Measurements from ENCODE around the gene TNRC6A. TPM values are rescaled to one million over a fixed set of nuclear protein-coding genes. Genes with fewer than 3 reads are reported as not detected.

The TNRC6A gene
- total and polyA plus RNA-seq, 2 experiments from 2014 or later = 12.5 to 13.1 TPM

DNA sequence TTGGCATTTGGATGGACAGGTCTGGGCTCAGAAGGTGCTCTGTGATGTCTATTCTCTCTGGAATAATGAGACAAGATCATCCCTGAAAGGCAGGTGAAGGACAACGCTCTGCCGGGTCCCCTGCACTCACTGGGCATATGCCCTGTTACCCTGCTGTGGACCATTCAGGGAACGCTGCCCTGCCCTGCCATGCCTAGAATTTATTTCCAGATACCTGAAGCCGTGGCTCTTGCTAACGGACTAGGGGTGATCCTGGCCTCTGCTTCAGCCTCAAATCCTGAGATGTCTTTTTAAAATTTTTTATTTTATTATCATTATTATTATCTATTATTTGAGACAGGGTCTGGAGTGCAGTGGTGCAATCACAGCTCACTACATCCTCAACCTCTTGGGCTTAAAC, 120.2 kb downstream of the TNRC6A start:
- no peaks in the 10 kb centered on the region for H3K36me3 ChIP-seq (ENCODE audit: low read depth)
- 94 to 100% methylated on average over 5 of the region's 5 CpGs for WGBS, 2 experiments (ENCODE audit: low coverage in 1 of 2, low lambda C conversion rate in 2 of 2, missing lambda C conversion rate in 2 of 2)
- H3K4me3 ChIP-seq = no peak overlapping the region
- H3K9ac ChIP-seq = no peak overlapping the region
- peaks cover 21% of the 10 kb centered on the region for H3F3A ChIP-seq (ENCODE audit: insufficient read depth)
- no peak overlapping the region for H3K4me2 ChIP-seq (ENCODE audit: unreplicated experiment)
- in situ Hi-C loops (cut with MboI) = no loop called here
- H3K9me2 ChIP-seq (ENCODE audit: insufficient read depth) = no peaks in the 10 kb centered on the region
- H3K27me3 ChIP-seq (replicated peaks; ENCODE audit: insufficient read depth) = no peaks in the 10 kb centered on the region
- TF ChIP-seq EZH2phosphoT487 (IDR thresholded peaks at IDR 0.05; ENCODE audit: insufficient read depth, low read depth) (no peak), EZH2 (IDR thresholded peaks at IDR 0.05; ENCODE audit: insufficient read depth, poor library complexity, severe bottlenecking) (no peak)
- no peaks in the 10 kb centered on the region for H3K9me3 ChIP-seq (ENCODE audit: low read depth)
- H4K20me1 ChIP-seq (ENCODE audit: insufficient read depth) = no peaks in the 10 kb centered on the region
- DNase-seq = no peak
- peaks cover 23% of the 10 kb centered on the region for H3K4me1 ChIP-seq (ENCODE audit: insufficient read depth)
- no peak overlapping the region for H2AFZ ChIP-seq
- H3K79me2 ChIP-seq (ENCODE audit: insufficient read depth) = no peaks in the 10 kb centered on the region
- no peak overlapping the region for H3K27ac ChIP-seq

DNA sequence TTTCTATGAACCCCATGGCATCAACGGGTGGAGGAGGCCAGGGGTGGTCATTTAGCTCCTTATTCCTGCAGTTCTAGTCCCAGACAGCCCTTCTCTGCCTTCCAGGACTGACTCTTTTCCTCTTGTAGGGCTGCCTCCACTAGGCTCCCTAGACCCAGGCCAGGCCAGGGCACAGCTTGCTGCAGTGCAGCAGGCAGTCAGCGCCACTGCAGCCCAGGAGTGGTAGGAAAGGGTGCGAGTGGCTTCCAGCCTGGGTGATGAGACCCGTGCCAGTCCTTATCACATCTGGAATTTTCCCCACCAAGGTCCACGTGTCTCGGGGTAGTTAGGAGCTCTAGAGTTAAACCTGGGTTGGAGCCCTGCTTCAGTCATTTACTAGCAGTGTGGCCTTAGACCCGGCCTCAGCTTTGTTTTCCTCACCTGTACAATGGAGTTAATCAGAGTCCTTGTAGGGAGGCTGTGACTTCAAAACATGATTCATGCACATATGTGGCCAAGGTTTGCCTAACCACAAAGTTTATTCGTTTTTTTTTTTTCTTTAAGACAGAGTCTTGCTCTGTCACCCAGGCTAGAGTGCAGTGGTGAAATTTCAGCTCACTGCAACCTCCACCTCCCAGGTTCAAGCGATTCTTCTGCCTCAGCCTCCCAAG, 121.0 kb downstream of the TNRC6A start:
- 57 to 62% methylated on average over 9 of the region's 9 CpGs for WGBS, 2 experiments (ENCODE audit: low coverage in 1 of 2, low lambda C conversion rate in 2 of 2, missing lambda C conversion rate in 2 of 2)
- TF ChIP-seq EZH2phosphoT487 (IDR thresholded peaks at IDR 0.05; ENCODE audit: insufficient read depth, low read depth) = no peak
- TF ChIP-seq EZH2 (IDR thresholded peaks at IDR 0.05; ENCODE audit: insufficient read depth, poor library complexity, severe bottlenecking) = no peak
- in situ Hi-C loops (cut with MboI) = no loop called here
- H3K36me3 ChIP-seq (ENCODE audit: low read depth) = no peaks in the 10 kb centered on the region
- H3K4me1 ChIP-seq (ENCODE audit: insufficient read depth) = peaks cover 23% of the 10 kb centered on the region
- H3K9ac ChIP-seq = peak overlapping the region; percentile 36; the same call in 1 of the 2 replicates
- no peaks in the 10 kb centered on the region for H3K9me2 ChIP-seq (ENCODE audit: insufficient read depth)
- H3K79me2 ChIP-seq (ENCODE audit: insufficient read depth) = no peaks in the 10 kb centered on the region
- no peaks in the 10 kb centered on the region for H3K9me3 ChIP-seq (ENCODE audit: low read depth)
- peak overlapping the region; percentile 57 for H3K27ac ChIP-seq
- peak; percentile 69 for DNase-seq
- no peak overlapping the region for H3K4me3 ChIP-seq
- H2AFZ ChIP-seq = no peak overlapping the region
- H3K27me3 ChIP-seq (replicated peaks; ENCODE audit: insufficient read depth) = no peaks in the 10 kb centered on the region
- peaks cover 21% of the 10 kb centered on the region for H3F3A ChIP-seq (ENCODE audit: insufficient read depth)
- peak overlapping the region; percentile 26 for H3K4me2 ChIP-seq (ENCODE audit: unreplicated experiment)
- no peaks in the 10 kb centered on the region for H4K20me1 ChIP-seq (ENCODE audit: insufficient read depth)

DNA sequence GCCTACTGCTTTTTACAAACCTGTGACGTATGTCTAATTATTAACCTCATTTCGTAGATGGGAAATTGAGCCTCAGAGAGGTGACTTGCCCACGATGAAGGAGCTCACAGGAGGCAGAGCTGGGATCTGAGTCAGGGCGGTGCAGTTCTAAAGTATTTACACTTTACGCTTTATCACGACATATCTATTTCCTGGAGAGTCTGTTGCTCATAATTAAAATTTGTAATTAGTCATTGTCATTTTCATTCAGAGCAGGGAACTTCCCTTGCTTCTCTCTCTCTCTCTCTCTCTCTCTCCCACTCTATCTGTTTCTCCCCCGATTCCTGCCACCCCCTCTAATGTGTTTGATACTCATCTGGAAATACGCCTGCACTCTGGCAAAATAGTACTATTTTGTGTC, 122.2 kb downstream of the TNRC6A start:
- Histone ChIP-seq H3K9me3 (ENCODE audit: low read depth) (no peaks in the 10 kb centered on the region), H2AFZ (no peak overlapping the region), H3K9me2 (ENCODE audit: insufficient read depth) (no peaks in the 10 kb centered on the region), H3K9ac (no peak overlapping the region), H3K4me2 (ENCODE audit: unreplicated experiment) (no peak overlapping the region), H3K27ac (no peak overlapping the region), H3K27me3 (replicated peaks; ENCODE audit: insufficient read depth) (no peaks in the 10 kb centered on the region), H3K79me2 (ENCODE audit: insufficient read depth) (no peaks in the 10 kb centered on the region), H3K36me3 (ENCODE audit: low read depth) (no peaks in the 10 kb centered on the region), H3K4me1 (ENCODE audit: insufficient read depth) (peaks cover 23% of the 10 kb centered on the region), H3K4me3 (no peak overlapping the region), H3F3A (ENCODE audit: insufficient read depth) (peaks cover 21% of the 10 kb centered on the region), H4K20me1 (ENCODE audit: insufficient read depth) (no peaks in the 10 kb centered on the region)
- DNase-seq = peak; percentile 61
- TF ChIP-seq EZH2 (IDR thresholded peaks at IDR 0.05; ENCODE audit: insufficient read depth, poor library complexity, severe bottlenecking) (no peak), EZH2phosphoT487 (IDR thresholded peaks at IDR 0.05; ENCODE audit: insufficient read depth, low read depth) (no peak)
- 49 to 51% methylated on average over 8 of the region's 8 CpGs for WGBS, 2 experiments (ENCODE audit: low coverage in 1 of 2, low lambda C conversion rate in 2 of 2, missing lambda C conversion rate in 2 of 2)
- in situ Hi-C loops (cut with MboI) = no loop called here

DNA sequence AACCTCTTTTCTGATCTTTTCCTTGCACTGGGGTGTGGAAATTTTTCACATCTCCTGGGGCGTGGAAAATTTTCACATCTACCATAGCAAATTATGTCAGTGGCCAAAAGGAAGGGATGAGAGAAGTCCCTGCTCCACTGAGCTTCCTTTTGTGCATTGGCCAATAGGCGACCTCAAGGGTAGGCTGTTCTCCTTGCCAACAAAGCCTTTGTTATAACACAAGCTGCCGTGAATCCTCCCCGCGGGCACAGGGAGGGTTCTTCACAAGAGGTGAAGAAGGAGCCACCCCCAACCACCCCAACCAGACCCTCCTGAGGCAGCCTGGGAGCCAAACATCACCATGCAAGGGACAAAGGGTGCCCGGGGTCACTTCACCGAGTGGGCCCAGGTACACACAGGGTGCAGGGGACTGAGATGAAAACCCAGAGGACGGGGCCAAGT, 122.8 kb downstream of the TNRC6A start:
- Histone ChIP-seq H3K4me2 (ENCODE audit: unreplicated experiment) (no peak overlapping the region), H3K27me3 (replicated peaks; ENCODE audit: insufficient read depth) (no peaks in the 10 kb centered on the region)

More for the DNA sequence above, 122.8 kb downstream of the TNRC6A start:
- TF ChIP-seq EZH2phosphoT487 (IDR thresholded peaks at IDR 0.05; ENCODE audit: insufficient read depth, low read depth) = no peak
- TF ChIP-seq EZH2 (IDR thresholded peaks at IDR 0.05; ENCODE audit: insufficient read depth, poor library complexity, severe bottlenecking) = no peak
- no peak for DNase-seq
- H3K9me2 ChIP-seq (ENCODE audit: insufficient read depth) = no peaks in the 10 kb centered on the region
- WGBS, 2 experiments (ENCODE audit: low coverage in 1 of 2, low lambda C conversion rate in 2 of 2, missing lambda C conversion rate in 2 of 2) = 92 to 93% methylated on average over 8 of the region's 8 CpGs
- H3K36me3 ChIP-seq (ENCODE audit: low read depth) = no peaks in the 10 kb centered on the region
- no peaks in the 10 kb centered on the region for H4K20me1 ChIP-seq (ENCODE audit: insufficient read depth)
- no peak overlapping the region for H3K9ac ChIP-seq
- H3K27ac ChIP-seq = no peak overlapping the region
- H3K4me3 ChIP-seq = no peak overlapping the region
- no peak overlapping the region for H2AFZ ChIP-seq
- in situ Hi-C loops (cut with MboI) = no loop called here
- no peaks in the 10 kb centered on the region for H3K79me2 ChIP-seq (ENCODE audit: insufficient read depth)
- peaks cover 23% of the 10 kb centered on the region for H3K4me1 ChIP-seq (ENCODE audit: insufficient read depth)
- H3K9me3 ChIP-seq (ENCODE audit: low read depth) = no peaks in the 10 kb centered on the region
- H3F3A ChIP-seq (ENCODE audit: insufficient read depth) = peaks cover 21% of the 10 kb centered on the region
